Measurements from ENCODE around the gene MT1X. TPM values are rescaled to one million over a fixed set of nuclear protein-coding genes. Genes with fewer than 3 reads are reported as not detected.
"Not testable (repeated sequence)": the region's sequence is repeated elsewhere in the genome, so short reads cannot be mapped to it uniquely, and the experiment has no call there.

The MT1X gene
- total RNA-seq, 1 donor from 2014 or later, result 111 TPM

DNA sequence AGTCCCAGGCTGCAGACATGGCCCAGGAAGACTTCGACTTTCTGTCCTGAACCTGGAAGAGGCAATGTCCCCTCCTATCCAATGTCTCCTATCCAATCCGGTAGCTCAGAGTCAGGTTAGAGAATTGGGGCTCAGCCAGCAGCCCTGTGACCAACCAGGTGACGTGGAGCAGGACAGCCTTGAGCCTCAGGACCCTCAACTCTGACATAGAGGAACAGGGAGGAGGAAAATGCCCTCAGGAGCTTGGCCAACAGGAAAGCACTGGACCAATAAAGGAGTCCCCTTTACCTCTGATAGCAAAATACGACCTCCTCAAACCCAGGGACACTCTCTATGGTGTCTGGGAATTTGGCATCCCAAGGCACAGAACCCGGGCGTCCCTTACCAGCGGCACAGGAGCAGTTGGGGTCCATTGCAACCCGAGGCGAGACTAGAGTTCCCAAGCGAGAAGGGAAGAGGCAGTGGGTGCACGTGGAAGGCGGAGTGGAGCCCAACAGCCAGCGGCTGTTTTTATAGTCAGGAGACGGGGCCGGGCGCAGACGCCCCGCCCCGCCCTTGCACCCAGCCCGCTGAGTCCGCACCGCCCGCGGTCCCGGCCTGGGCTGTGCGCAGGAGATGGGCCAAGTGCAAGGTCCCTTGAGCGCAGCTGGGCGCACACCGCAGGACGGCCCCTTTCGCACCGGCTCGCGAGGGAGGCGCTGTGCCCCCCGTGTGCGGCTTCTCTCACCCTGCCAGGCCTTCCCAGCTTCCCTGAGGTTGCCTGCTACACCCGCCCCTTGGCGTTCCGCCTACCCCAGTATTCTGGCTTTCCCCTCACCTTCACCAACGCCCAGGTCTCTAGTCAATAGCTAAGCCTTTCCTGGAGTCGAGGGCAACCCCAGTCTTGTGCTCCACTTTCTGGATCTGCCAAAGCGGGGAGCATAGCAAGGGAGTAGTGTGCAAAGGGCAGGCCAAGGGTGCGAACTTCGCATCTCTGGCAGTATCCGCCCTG, 14.4 kb upstream of the MT1X start, which contains the start of gene MT1G:
Gene MT1G, minus strand, starts transcription at position 485 of the 991 bp plus-strand sequence. Its CDS starts 72 bp downstream, at position 413.
- no peaks in the 10 kb centered on the region for H3K9me3 ChIP-seq
- H3K27ac ChIP-seq, result no peak within 1 kb of the TSS
- intact Hi-C loops (cut with DNase I), result no loop called here
- ATAC-seq (peak; percentile 82), DNase-seq (peak; percentile 74)
- no peak within 1 kb of the TSS for H3K4me3 ChIP-seq
- peaks cover 75% of the 10 kb centered on the region for H3K27me3 ChIP-seq
- no peaks in the 10 kb centered on the region for H3K36me3 ChIP-seq
- TF ChIP-seq, protein P1, sequence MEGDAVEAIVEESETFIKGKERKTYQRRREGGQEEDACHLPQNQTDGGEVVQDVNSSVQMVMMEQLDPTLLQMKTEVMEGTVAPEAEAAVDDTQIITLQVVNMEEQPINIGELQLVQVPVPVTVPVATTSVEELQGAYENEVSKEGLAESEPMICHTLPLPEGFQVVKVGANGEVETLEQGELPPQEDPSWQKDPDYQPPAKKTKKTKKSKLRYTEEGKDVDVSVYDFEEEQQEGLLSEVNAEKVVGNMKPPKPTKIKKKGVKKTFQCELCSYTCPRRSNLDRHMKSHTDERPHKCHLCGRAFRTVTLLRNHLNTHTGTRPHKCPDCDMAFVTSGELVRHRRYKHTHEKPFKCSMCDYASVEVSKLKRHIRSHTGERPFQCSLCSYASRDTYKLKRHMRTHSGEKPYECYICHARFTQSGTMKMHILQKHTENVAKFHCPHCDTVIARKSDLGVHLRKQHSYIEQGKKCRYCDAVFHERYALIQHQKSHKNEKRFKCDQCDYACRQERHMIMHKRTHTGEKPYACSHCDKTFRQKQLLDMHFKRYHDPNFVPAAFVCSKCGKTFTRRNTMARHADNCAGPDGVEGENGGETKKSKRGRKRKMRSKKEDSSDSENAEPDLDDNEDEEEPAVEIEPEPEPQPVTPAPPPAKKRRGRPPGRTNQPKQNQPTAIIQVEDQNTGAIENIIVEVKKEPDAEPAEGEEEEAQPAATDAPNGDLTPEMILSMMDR (IDR thresholded peaks at IDR 0.05), result no peak
- peaks cover 8% of the 10 kb centered on the region for H3K4me1 ChIP-seq

DNA sequence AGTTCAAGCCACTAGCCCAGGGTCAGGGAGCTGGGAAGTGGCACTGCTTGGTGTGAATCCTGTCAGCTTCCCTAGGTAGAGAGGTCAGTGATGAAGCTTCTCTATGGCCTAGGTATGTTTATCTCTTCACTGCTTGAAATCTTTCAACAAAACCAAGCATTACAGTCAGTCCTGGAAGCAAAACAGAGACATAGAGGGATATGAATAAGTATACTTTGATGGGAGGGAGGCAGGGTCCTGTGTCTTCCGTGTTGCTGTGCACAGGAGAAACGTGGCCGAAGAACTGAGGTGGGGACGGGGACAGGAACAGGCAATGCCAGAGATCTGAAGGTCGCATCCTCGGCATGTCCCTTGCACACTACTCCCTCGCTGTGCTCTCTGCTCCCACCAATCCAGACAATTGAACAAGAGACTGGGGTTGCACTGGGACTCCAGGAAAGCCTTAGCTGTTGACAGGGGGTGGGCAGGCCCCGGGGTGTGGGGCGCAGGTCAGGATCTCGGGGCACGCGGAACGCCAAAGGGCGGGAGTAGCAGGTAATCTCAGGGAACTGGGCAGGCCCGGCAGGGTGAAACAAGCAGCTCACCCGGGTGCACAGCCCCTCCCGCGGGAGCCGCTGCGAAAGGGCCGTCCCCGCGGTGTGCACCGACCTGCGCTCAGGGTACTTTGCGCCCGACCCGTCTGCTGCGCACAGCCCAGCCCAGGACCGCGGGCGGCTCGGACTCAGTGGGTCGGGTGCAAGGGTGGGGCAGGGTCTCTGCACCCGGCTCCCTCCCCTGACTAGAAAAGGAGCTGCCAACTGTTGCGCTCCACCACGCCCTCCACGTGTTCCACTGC, 13.0 kb upstream of the MT1X start, which contains the start of gene MT1H:
Gene MT1H, plus strand, starts transcription at position 810 of the 835 bp plus-strand sequence. CDS start 71 bp downstream, outside the sequence.
- TF ChIP-seq, protein P1 (IDR thresholded peaks at IDR 0.05), result no peak
- H3K27me3 ChIP-seq, result peaks cover 69% of the 10 kb centered on the region
- ATAC-seq, result no peak
- H3K4me1 ChIP-seq, result peaks cover 8% of the 10 kb centered on the region
- H3K4me3 ChIP-seq, result no peak within 1 kb of the TSS
- no peaks in the 10 kb centered on the region for H3K36me3 ChIP-seq
- H3K9me3 ChIP-seq, result no peaks in the 10 kb centered on the region
- no peak for DNase-seq
- intact Hi-C loops (cut with DNase I), result no loop called here
- no peak within 1 kb of the TSS for H3K27ac ChIP-seq

DNA sequence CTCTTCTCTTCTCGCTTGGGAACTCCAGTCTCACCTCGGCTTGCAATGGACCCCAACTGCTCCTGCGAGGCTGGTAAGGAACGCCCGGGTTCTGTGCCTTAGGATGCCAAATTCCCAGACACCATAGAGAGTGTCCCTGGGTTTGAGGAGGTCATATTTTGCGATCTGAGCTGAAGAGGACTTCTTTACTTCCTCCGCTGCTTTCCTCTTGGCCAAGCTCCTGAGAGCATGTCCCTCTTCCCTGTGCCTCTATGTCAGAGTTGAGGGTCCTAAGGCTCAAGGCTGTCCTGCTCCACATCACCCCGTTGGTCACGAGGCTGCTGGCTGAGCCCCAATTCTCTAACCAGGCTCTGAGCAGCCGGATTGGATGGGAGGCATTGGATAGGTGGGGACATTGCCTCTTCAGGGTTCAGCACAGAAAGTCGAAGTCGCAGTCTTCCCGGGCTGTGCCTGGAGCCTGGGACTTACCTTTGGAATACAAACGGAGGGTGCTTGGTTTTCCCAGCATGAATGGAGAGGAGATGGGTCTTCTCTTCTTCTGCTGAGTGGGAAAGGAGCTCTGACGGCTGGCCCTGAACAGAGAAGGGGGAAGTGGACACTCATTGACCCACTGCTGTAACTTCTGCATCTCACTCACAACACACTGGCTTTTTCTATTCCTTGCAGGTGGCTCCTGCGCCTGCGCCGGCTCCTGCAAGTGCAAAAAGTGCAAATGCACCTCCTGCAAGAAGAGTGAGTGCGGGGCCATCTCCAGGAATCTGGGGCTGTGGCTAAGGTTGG, 12.2 kb upstream of the MT1X start:
- TF ChIP-seq, protein P1 (IDR thresholded peaks at IDR 0.05), result no peak
- intact Hi-C loops (cut with DNase I), result no loop called here
- Histone ChIP-seq H3K27ac (no peak overlapping the region), H3K27me3 (peaks cover 61% of the 10 kb centered on the region), H3K4me1 (peaks cover 8% of the 10 kb centered on the region), H3K4me3 (no peak overlapping the region), H3K9me3 (no peaks in the 10 kb centered on the region), H3K36me3 (no peaks in the 10 kb centered on the region)
- ATAC-seq (peak; percentile 27), DNase-seq (no peak)

DNA sequence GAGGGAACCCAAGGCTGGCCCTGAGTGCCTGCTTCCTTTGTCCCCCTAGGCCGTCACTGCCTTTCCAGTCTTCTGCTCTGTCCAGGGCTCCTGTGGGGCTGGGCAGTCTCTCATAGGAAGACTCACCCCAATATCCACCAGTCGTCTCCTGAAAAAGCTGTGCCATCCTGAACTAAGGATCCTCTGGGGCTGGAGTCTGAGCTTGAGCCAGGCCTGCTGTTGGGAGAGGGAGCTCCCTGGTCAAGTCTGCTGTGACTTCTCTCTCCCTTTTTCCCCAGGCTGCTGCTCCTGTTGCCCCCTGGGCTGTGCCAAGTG, 11.7 kb upstream of the MT1X start:
- no peak for DNase-seq
- intact Hi-C loops (cut with DNase I), result no loop called here
- Histone ChIP-seq H3K27ac (no peak overlapping the region), H3K36me3 (no peaks in the 10 kb centered on the region), H3K4me1 (peaks cover 8% of the 10 kb centered on the region), H3K4me3 (no peak overlapping the region), H3K27me3 (peaks cover 63% of the 10 kb centered on the region), H3K9me3 (no peaks in the 10 kb centered on the region)
- TF ChIP-seq, protein P1 (IDR thresholded peaks at IDR 0.05), result no peak
- ATAC-seq, result no peak

DNA sequence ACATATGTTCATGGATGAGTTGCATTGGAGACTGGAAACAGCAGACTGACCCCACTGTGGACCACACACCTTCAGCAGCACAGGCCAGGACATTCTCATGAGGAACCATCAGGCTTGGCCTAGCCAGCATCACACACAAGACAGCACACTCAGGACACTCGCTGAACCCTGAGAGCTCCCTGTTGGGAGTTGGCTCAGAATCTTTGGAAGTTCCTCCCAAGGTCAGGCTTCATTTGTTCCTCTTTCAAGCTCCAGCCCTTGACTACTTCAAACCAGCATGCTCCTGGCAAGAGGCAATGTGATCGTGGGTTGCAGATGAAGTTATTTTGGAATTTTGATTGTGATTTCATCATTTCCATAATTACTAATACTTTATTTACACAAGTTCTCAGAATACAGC, 10.6 kb upstream of the MT1X start:
- ATAC-seq, result not testable (repeated sequence)

DNA sequence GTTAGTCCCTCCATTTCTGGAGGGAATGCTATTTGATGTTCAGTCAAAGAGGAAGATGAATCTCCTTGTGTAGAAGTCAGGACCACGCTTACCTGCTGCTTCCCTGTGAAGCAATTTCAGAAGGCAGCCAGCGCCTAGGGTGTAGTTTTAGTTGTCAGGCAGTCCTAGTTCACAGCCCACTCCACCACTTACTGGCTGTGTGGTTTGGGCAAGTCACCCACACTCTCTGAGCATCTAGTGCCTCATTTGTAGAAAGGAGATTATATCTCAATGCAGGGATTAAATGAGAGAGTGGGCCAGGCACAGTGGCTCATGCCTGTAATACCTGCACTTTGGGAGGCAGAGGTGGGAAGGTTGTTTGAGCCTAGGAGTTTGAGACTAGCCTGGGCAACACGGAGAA, 10.1 kb upstream of the MT1X start:
- ATAC-seq; intact Hi-C loops (cut with DNase I); H3K9me3 ChIP-seq; H3K36me3 ChIP-seq; DNase-seq; H3K27ac ChIP-seq; H3K4me3 ChIP-seq: not testable (repeated sequence)
- Histone ChIP-seq H3K27me3 (peaks cover 66% of the 10 kb centered on the region), H3K4me1 (peaks cover 14% of the 10 kb centered on the region)

More for the DNA sequence above, 10.6 kb upstream of the MT1X start:
- H3K4me1 ChIP-seq, result peaks cover 14% of the 10 kb centered on the region
- H3K27ac ChIP-seq; H3K36me3 ChIP-seq; intact Hi-C loops (cut with DNase I); H3K4me3 ChIP-seq; H3K9me3 ChIP-seq; DNase-seq: not testable (repeated sequence)
- peaks cover 68% of the 10 kb centered on the region for H3K27me3 ChIP-seq
